ENCODE results near the gene PARD6A.
A peak's percentile ranks its signal among the peaks of the same experiment; 100 is the strongest.

Gene PARD6A

DNA sequence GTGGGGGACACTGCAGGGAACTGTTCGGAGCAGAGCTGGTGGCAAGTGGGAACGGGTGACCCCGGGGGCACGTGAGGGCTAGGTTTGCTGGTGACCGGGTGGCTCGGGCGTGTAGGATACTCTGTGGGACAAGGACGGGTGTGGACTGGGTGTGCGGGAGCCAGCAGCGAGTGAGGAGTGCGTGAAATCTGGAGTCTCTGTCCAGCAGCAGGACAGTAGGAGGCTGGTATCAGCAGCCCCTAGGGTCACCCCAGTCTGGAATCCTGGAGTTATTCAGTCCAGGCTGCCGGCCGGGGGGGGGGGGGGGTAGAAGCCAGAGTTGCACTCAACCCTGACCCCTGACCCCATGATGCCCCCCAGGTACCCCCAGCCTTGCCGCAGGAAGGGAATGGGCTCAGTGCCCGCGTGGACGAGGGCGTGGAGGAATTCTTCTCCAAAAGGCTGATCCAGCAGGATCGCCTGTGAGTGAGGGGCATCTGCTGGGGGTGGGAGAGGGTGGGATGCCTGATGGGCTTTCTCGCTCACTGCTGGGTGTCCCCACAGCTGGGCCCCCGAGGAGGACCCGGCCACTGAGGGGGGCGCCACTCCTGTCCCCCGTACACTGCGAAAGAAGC lies 6.9 kb upstream of the PARD6A start:
- DNase-seq (ENCODE audit: low read depth, low spot score): no peak

DNA sequence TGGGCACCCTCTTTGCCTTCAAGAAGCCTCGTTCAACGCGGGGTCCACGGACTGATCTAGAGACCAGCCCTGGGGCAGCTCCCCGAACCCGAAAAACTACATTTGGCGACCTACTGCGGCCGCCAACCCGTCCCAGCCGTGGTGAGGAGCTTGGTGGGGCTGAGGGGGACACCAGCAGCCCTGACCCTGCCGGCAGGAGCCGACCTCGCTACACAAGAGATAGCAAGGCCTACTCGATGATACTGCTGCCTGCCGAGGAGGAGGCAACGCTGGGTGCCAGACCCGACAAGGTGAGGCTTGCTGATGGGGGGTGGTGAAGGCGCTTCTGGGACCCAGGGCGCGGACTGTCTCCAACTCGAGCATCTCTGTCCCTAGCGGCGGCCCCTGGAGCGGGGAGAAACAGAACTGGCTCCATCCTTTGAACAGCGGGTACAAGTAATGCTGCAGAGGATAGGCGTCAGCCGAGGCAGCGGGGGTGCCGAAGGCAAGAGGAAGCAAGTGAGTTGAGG lies 6.3 kb upstream of the PARD6A start:
- no peak for DNase-seq (ENCODE audit: low read depth, low spot score)

DNA sequence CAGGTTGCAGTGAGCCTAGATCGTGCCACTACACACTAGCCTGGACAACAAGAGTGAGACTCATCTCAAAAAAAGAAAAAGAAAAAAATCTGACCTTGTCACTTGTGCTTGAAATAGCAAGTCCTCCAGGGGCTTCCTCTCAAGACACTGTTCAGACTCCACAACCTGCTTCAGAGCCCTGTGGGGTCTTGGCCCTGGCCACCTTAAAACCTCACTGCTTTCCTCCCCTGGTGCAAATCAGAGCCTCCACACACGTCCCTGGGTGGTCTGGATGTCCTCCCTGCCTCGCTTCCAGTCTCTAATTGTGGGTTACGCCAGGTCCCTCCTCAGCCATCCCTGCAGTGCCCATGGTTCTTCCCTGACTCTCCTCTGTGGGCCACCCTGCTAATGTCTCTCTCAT lies 5.4 kb upstream of the PARD6A start:
- no peak for DNase-seq (ENCODE audit: low read depth, low spot score)

DNA sequence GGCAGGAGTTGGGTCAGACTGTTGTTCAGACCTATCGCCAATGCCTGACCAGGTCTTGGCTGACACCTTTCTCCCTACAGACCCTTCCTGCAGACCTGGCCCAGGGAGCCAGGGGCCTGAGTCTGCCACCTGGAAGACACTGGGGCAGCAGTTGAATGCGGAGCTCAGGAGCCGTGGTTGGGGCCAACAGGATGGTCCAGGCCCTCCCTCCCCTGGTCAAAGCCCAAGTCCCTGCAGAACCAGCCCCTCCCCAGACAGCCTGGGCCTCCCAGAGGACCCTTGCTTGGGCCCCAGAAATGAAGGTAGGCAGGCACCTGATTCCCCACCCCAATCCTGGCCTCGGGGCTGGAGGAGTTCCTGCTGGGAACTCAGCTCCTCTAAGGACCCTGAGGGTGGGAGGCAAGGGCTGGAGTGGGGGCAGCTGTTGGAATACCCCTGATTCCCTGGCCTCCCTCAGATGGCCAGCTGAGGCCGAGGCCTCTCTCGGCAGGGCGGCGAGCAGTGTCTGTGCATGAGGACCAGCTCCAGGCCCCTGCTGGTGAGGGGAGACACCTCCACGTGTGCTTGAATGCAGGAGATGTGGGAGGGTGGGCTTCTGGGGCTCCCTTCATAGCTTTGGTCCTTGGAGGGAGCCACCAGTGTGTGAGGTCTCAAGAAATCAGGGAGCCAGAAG lies 4.3 kb upstream of the PARD6A start:
- DNase-seq (ENCODE audit: low read depth, low spot score): no peak

DNA sequence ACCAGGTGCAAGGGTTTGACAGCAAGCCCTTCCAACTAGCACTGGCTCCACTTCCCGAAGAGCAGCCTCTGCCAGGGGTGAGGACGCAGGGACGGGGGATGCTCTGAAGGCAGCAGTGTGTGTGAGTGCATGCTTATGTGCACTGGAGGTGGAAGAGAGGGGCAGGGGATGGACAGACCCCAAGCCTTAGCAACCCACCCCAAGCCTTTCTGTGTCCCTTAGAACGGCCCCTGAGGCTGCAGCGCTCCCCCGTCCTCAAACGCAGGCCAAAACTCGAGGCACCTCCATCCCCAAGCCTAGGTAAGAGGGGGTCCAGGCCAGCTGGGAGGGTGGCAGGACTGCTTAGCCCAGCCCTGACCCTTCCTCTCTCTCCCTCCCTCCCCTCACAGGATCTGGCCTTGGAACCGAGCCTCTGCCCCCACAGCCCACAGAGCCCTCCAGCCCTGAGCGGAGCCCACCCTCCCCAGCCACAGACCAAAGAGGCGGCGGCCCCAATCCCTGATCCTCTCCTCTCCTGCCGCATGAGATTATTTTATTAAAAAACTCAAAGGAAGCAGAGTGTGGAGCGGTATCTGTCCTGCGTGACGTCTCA lies 3.6 kb upstream of the PARD6A start:
- DNase-seq (ENCODE audit: low read depth, low spot score): no peak

DNA sequence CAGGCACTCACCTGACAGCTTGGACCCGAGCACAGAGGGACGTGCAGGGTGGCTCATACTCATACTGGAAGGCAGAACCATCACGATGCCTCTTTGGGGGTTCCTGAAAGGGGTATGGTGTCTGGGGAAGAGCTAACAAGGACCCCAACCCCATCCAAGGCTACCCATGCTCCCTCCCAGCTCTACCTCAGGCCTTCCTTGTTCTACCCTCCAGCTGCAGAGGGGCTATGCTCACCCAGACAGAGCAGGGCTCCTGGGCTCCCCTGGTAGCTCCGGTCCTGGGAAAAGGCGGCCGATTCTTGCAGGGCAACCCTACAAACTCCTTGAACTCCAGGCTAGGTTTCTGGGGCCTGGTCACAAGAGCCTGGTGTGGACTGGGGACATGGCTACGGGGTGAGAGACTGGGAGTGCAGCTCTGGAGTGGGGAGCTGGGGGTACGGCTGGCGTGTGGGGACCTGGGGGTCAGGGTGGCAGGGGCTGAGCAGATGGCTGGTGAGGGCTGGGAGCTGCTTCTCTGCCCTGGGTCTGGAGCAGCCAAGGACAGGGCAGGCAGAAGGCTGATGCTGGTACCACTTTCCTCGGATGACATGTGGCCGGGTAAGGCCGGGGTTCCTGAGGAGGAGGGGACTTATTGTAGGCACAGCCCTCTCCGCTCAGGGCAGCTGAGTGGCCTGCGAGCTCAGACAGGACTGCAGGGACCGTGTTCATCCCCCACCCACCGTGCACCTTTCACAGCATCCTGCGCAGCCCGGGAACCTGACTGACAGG lies 2.8 kb upstream of the PARD6A start:
- DNase-seq (ENCODE audit: low read depth, low spot score): no peak

DNA sequence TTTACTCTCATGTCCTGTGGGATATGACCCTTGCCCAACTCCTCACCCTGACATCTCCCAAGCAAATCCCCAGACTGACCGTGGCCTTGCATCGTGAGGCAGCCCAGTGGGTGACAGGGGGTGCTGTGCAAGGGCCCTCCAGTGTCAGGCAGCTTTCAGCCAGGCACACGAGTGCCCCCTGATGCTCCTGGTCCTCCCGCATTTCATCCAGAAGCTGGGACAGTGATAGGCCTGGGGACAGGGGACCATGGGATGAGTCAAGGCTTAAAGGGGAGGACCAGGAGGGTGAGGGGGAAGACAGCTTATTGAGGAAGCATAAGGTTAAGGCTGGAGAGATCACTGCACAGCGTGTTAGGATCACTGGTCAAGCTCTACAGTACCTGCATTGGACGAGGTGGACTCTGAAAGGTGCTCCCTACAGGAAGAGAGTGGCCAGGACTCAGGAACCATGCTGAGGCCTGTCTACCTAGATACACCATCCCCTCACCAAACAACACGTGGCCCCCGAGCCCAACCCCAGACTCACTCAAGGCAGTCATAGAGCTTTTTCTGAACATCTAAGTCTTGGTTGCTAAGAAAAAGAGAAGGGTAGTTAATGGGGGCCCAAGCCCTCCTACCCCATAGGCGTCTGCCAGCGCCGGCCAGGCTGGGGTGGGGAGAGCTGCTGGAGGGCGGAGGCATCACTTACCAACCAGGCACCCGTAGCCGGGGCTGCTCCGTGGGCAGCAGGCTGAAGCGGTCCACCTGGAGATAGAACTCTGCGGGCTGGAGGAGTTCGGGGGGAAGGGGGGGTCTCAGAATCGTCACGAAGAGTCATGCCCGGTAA lies 1.7 kb upstream of the PARD6A start:
- no peak for DNase-seq (ENCODE audit: low read depth, low spot score)

DNA sequence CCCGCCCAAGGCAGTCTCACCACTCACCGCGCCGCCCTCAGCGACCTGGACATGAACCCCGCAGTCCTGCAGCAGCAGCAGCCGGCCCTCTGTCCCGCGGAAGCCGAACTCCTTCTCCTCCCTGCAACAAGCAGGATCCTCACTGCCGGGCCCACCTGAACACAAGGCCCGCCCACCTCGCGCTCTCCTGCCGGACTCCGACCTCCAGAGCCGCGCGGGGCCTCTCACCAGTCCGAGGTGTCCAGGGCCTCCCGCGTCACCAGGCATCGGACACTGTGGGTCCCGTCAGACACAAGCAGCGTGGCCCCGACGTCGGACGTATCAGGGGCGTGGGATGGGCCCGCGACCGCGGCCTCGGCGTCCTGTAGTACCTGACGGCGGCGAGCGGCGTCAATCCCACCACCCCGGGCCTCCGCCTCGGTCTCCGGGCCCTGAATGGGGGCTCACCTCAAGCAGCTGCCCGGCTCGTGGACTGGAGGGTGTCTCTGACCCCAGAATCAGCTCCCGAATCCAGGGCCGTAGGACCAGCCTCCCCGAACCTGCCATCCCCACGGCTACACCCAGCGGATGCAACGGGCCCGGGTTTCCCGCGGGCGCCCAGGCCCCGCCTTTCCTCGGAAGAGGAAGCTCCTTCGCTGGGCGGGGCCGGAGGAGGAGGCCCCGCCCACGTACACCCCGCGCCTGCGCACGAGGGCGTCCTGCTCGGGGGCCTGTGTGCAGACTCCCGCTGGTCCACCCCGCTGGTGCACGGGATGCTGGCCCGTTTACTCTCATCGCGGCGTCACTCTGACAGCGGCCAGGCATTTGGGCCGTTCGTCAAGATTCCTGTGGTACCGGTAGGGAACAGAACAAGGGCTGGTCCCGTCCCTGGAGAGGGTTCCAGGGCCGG lies 841 bp upstream of the PARD6A start, which contains the start of gene ACD:
TSS of gene ACD (minus strand) at position 586 of the 889 bp plus-strand sequence. CDS start at position 546, 40 bp downstream.
- DNase-seq (ENCODE audit: low read depth, low spot score): peak; percentile 73

DNA sequence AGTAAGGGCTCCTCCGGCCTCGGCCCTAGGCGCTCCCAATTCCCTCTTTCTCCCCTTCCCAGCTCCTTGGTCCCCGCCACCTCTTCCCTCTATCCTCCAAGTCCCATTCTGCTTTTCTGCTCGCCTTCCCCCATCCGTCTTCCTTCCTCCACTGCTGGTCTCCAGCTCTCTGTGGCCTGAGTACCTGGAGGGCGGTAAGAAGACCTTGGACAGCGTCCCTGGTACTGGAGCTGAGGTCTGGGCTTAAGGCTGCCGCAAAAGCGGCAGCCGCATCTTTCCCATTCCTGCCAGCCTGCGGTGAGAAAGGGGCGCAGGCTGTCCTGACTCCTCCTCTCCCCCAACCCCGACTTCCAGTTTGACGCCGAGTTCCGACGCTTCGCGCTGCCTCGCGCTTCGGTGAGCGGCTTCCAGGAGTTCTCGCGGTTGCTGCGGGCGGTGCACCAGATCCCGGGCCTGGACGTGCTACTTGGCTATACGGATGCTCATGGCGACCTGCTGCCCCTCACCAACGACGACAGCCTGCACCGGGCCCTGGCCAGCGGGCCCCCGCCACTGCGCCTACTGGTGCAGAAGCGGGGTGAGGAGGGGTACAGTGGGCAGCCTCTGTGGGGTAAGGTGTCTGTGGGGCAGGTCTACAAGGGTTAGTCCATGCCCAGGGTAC lies 471 bp downstream of the PARD6A start:
- no peak for DNase-seq (ENCODE audit: low read depth, low spot score)

DNA sequence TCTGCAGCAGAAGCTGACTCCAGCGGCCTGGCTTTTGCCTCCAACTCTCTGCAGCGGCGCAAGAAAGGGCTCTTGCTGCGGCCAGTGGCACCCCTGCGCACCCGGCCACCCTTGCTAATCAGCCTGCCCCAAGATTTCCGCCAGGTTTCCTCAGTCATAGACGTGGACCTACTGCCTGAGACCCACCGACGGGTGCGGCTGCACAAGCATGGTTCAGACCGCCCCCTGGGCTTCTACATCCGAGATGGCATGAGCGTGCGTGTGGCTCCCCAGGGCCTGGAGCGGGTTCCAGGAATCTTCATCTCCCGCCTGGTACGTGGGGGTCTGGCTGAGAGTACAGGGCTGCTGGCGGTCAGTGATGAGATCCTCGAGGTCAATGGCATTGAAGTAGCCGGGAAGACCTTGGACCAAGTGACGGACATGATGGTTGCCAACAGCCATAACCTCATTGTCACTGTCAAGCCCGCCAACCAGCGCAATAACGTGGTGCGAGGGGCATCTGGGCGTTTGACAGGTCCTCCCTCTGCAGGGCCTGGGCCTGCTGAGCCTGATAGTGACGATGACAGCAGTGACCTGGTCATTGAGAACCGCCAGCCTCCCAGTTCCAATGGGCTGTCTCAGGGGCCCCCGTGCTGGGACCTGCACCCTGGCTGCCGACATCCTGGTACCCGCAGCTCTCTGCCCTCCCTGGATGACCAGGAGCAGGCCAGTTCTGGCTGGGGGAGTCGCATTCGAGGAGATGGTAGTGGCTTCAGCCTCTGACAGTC lies 1.3 kb downstream of the PARD6A start:
- DNase-seq (ENCODE audit: low read depth, low spot score): no peak

DNA sequence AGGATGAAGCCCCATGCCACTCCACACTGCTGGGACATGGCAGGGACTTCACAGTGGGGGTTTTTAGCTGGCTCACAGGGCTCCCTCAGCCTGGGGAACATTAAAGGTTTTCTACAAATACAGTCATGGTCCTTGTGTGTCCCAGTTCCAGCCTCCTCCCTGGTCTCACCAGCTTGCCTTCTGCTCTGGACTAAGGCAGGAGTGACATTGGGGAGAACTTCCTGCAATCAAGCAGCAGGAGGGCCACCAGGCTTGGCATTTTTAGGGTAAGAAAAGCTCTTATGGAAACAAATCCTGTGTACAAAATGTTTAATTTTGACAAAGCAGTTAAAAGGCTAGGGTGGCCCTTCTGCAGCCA lies 1.9 kb downstream of the PARD6A start:
- no peak for DNase-seq (ENCODE audit: low read depth, low spot score)

DNA sequence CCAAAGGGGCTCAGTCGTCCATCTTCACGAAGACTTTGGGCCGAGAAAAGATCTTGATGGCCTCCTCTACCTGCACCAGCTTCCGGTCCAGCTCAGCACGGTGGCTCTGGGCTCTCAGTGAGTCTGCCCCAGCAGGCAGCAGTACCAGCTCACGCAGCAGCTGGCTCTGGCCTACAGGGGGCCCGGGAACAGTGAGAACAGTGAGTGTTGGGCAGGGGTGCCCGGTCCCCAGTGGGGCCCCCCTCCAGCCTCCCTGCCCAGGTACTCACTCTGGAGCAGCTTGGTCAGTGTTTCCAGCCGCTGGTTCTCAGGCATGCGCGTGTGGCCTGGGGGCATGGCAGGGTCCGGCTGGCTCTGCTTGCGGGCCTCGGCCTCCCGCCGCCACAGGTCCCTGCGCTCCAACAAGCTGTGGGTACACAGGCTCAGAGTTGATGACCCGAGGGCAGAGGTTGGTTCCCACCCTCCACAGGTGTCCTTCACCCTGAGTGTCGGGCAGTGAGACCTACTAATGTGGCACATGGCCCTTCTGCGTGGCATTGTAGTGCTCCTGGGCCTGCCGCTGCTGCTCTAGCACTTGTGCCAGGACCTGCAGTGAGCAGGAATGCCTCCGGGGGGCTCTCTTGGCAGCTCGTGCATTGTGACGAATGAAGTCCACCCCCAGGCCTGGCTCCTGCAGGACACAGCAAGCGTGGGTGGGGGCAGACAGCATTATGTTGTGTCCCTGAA lies 2.6 kb downstream of the PARD6A start:
- DNase-seq (ENCODE audit: low read depth, low spot score): no peak

DNA sequence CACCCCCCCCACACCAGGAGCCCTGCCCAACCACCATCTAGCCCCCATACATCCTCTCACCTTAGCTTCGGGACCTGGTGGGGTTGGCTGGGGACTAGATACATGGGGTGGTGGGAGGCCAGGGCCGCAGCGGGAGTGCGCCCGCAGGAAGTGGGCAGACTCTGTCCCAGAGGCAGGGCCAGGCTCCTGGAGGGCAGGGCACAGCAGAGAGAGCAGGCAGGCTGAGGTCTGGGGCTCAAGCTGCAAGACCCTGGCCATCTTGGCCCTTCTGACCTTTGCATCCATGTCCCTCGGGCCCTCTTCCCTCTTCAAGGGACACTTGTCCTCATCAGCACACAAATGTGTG lies 3.1 kb downstream of the PARD6A start:
- no peak for DNase-seq (ENCODE audit: low read depth, low spot score)

DNA sequence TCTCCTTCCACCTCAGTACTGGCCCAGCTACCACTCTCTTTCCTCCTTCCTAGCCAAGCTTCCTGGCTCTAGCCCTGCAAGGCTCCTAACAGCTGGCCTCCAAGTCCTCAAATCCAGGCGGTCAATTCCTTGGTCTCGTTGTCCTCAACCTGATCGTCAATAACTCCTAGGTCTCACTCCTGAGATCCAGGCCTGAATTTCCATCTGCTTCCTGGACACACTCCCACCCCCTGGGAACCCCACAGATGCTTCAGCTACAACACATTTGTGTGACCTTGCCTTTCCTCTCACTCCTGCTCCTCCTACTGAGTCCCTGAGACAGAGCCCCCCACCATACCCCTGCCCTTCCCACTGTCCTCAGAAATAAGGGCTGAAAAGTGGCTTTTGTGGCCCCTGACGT lies 3.5 kb downstream of the PARD6A start:
- no peak for DNase-seq (ENCODE audit: low read depth, low spot score)

DNA sequence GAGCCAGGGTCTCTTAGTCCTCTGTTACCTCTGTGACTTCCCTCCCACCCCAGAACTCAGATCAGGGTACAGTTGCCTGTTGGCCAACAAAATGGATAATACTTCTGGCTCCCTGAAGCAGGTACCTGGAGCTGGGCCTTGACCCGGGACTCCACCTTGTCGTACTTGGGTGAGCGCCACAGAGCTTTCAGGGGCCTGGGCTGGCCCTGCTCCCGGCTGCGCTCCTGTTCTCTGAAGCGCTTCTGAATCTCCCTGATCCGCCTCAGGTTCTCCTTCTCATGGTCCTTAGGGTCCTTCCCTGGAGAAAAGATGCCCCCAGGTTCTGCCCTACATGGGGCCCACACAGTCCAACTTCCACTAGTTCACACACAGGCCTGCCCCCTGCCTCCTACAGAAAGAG lies 4.1 kb downstream of the PARD6A start:
- no peak for DNase-seq (ENCODE audit: low read depth, low spot score)

DNA sequence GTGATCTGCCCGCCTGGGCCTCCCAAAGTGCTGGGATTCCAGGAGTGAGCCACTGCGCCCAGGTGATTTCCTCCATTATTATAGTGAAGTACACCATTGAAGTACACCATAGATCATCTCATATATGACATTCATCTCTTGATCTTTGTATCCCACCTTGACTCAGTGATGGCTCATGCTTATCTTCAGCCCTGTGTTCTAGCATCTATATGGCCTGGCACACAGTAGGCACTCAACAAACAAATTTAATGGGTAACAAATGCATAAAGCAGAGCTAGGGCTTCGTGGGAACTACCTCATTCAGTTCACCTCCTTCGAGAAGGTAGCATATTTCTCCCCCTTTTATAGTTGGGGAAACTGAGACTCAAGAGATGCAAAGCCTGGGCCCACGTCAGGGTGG lies 4.8 kb downstream of the PARD6A start:
- DNase-seq (ENCODE audit: low read depth, low spot score): no peak

DNA sequence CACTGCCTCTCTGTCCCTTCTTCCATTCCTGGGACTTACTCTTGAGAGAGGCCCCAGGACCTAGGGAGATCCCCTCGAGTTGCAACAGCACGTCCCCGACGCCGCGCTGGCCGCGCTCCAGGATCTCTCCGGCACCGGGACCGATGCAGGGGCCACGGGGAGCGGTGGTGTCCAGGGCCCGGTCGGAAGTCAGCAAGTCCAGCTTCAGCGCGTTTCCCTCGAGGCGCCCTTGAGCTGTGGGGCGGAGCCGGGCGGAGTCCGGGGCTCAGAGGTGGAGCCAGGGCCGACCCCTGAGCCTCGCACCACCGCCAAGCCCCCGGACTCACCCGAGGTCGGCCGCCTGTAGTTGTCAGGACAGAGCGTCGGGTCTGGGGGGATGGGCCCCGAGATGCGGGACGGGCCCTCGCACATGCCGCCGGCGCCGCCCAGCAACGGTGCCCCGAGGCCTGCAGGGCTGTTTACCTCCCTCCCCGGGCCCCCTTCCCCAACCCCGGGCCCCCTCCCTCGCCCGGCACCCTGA lies 5.3 kb downstream of the PARD6A start:
- DNase-seq (ENCODE audit: low read depth, low spot score): no peak
